ENCODE results near the gene GOLGA6L10.
"Not testable (repeated sequence)": the region's sequence is repeated elsewhere in the genome, so short reads cannot be mapped to it uniquely, and the experiment has no call there.

DNA sequence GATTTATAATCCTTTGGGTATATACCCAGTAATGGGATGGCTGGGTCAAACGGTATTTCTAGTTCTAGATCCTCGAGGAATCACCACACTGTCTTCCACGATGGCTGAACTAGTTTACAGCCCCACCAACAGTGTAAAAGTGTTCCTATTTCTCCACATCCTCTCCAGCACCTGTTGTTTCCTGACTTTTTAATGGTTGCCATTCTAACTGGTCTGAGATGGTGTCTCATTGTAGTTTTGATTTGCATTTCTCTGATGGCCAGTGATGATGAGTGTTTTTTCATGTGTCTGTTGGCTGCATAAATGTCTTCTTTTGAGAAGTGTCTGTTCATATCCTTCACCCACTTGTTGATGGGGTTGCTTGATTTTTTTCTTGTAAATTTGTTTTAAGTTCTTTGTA lies 40.9 kb upstream of the GOLGA6L10 start:
- not testable (repeated sequence) for TF ChIP-seq POLR2AphosphoS5, POLR2A (IDR thresholded peaks at IDR 0.05; ENCODE audit: low read depth, low read length)
